AG09319 (cell line): ENCODE measurements around the gene DNAJC5.

Source experiments
- DNase-seq: peaks from one replicate; pipeline ENCODE4 v3.0.0-alpha.2; 2010; ENCODE audit warnings: low read depth; ENCODE audit errors: extremely low read depth
- CTCF ChIP-seq: IDR thresholded peaks from 2 replicates; pipeline ENCODE4 v1.5.1; 2011; ENCODE audit warnings: low read depth, mild to moderate bottlenecking, inconsistent platforms, low read length, moderate library complexity

DNAJC5 gene

GRCh38 chr20:63945921-63946920, 51.3 kb downstream of the DNAJC5 start:
- no peak for TF ChIP-seq CTCF
- no peak for DNase-seq

GRCh38 chr20:63946986-63947637, 52.2 kb downstream of the DNAJC5 start:
- TF ChIP-seq CTCF, result no peak
- no peak for DNase-seq

GRCh38 chr20:63947638-63948456, 52.9 kb downstream of the DNAJC5 start:
- TF ChIP-seq CTCF, result no peak
- DNase-seq, result no peak

GRCh38 chr20:63950701-63951397, 55.9 kb downstream of the DNAJC5 start:
- no peak for DNase-seq
- no peak for TF ChIP-seq CTCF

DNA sequence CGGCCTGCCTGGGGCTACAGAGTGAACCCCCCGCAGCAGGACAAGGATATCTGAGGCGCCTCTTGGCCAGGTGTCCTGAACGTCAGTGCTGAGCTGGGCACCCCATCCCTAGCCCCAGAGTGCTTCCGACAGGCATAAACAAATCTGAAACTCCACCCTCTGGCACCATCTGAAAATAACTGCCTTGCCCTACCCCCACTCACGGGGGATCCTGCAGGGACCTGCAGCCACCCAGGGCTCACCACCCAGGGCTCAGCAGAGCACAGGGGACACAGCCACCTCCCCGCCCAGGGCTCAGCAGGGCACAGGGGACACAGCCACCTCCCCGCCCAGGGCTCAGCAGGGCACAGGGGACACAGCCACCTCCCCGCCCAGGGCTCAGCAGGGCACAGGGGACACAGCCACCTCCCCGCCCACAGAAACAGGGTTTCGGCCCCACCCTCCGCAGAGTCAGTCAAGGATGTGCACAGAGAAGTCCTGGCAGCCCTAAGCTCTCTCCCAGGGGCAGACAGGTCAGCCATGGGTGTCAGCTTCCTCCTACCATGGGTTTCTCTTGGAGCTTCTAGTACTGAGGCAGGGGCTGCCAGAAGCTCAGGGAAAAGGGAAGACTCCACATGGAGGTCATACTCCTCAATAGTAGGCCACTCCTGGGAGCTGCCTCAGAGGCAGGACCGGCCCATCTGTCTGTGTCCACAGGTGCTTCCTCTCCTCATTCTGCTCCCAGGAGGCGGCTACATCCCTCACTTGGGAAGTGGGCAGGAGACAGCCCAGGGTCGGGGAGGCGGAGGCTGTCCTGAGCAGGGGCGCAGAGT, 56.7 kb downstream of the DNAJC5 start:
- TF ChIP-seq CTCF, result no peak
- DNase-seq, result no peak

DNA sequence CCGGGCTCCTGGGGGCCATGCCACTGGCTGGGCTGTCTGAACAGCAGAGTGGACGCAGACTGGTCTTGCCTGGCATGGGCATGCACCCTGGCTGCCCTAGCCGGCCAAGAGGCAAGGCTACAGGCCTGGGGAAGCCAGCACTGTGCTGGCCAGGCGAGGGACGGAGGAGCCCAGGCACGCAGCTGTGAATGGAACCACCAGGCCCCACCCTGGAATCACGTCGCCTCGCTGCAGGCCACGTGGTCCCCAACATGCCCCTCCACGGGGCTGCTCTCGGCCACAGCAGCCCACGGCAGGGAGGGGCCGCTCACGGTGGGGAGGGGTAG, 57.2 kb downstream of the DNAJC5 start:
- TF ChIP-seq CTCF, result no peak
- DNase-seq, result no peak
